Measurements from ENCODE around the gene ALDH1A2.

ALDH1A2 gene

GRCh38 chr15:57941816-57942215 lies 123.7 kb downstream of the ALDH1A2 start:
- DNase-seq = no peak

- DNase-seq = no peak
Measured at GRCh38 chr15:57932348-57932747, 133.2 kb downstream of the ALDH1A2 start.

- DNase-seq = no peak
Measured at GRCh38 chr15:57931570-57931969, 133.9 kb downstream of the ALDH1A2 start.

GRCh38 chr15:57927091-57927631 lies 138.3 kb downstream of the ALDH1A2 start:
- DNase-seq = no peak

- DNase-seq = no peak
Measured at GRCh38 chr15:57925650-57926049, 139.9 kb downstream of the ALDH1A2 start.

GRCh38 chr15:57924598-57924997 lies 140.9 kb downstream of the ALDH1A2 start:
- DNase-seq = no peak

- DNase-seq = no peak
Measured at GRCh38 chr15:57923750-57924149, 141.8 kb downstream of the ALDH1A2 start.

GRCh38 chr15:57923306-57923705 lies 142.2 kb downstream of the ALDH1A2 start:
- no peak for DNase-seq

GRCh38 chr15:57922776-57923175 lies 142.7 kb downstream of the ALDH1A2 start:
- no peak for DNase-seq

GRCh38 chr15:57921371-57921770 lies 144.1 kb downstream of the ALDH1A2 start:
- DNase-seq = no peak

- DNase-seq = no peak
Measured at GRCh38 chr15:57920911-57921310, 144.6 kb downstream of the ALDH1A2 start.

GRCh38 chr15:57919754-57920153 lies 145.8 kb downstream of the ALDH1A2 start:
- no peak for DNase-seq

GRCh38 chr15:57917998-57918397 lies 147.5 kb downstream of the ALDH1A2 start:
- no peak for DNase-seq

- no peak for DNase-seq
Measured at GRCh38 chr15:57916695-57917094, 148.8 kb downstream of the ALDH1A2 start.

- no peak for DNase-seq
Measured at GRCh38 chr15:57915827-57916531, 149.5 kb downstream of the ALDH1A2 start.

GRCh38 chr15:57914350-57915055 lies 151.0 kb downstream of the ALDH1A2 start:
- DNase-seq = no peak

- DNase-seq = no peak
Measured at GRCh38 chr15:57911247-57911646, 154.3 kb downstream of the ALDH1A2 start.

- no peak for DNase-seq
Measured at GRCh38 chr15:57910672-57911071, 154.8 kb downstream of the ALDH1A2 start.

GRCh38 chr15:57909388-57909787 lies 156.1 kb downstream of the ALDH1A2 start:
- DNase-seq = no peak

- no peak for DNase-seq
Measured at GRCh38 chr15:57903626-57904025, 161.9 kb downstream of the ALDH1A2 start.

All from NCI-H2081 treated with DMSO at 0.1 percent for 48 hours (cell line).